ENCODE results near the gene HES4. TPM values are rescaled to one million over a fixed set of nuclear protein-coding genes. Genes with fewer than 3 reads are reported as not detected.

Gene HES4
- total and polyA plus RNA-seq, 2 donors (not counting 1 experiment from before 2014, with no cell fraction given): 0.49 to 2.0 TPM

GRCh38 chr1:950268-950667 is 49.6 kb downstream of the HES4 start:
- H3K4me2 ChIP-seq (ENCODE audit: extremely low read depth, insufficient read depth, low read length): no peak overlapping the region
- no peak overlapping the region for H3K4me3 ChIP-seq (replicated peaks in 1 of 4; ENCODE audit: control extremely low read depth in 1 of 4, insufficient read depth in 1 of 4, low read depth in 3 of 4, low read length in 4 of 4)
- DNase-seq (ENCODE audit: low read depth in 2 of 2): no peak
- no peaks in the 10 kb centered on the region for H4K20me1 ChIP-seq (ENCODE audit: control insufficient read depth, extremely low read depth, insufficient read depth, low read length)
- no peak overlapping the region for H3K9ac ChIP-seq (ENCODE audit: insufficient read depth, low read length)
- no peaks in the 10 kb centered on the region for H3K79me2 ChIP-seq (ENCODE audit: control insufficient read depth, insufficient read depth, low read length)
- TF ChIP-seq EZH2 (IDR thresholded peaks at IDR 0.05; ENCODE audit: low read length, missing control alignments) (no peak), CTCF (conservative IDR thresholded peaks at IDR 0.05 in 1 of 2, IDR thresholded peaks at IDR 0.05 in 1 of 2; ENCODE audit: low read depth in 1 of 2, low read length in 2 of 2) (no peak)
- H2AFZ ChIP-seq (ENCODE audit: low read length): no peak overlapping the region
- H3K9me3 ChIP-seq (ENCODE audit: control insufficient read depth, insufficient read depth, low read depth, low read length): no peaks in the 10 kb centered on the region
- H3K27ac ChIP-seq (ENCODE audit: insufficient read depth, low read length): no peak overlapping the region
- H3K36me3 ChIP-seq (ENCODE audit: control insufficient read depth, insufficient read depth, low read length): peaks cover 49% of the 10 kb centered on the region
- no peaks in the 10 kb centered on the region for H3K4me1 ChIP-seq (ENCODE audit: control insufficient read depth, extremely low read depth, insufficient read depth, low read length)
- H3K27me3 ChIP-seq (ENCODE audit: control insufficient read depth, insufficient read depth, low read length): no peaks in the 10 kb centered on the region

Other genes with a start within 250 kb of the HES4 start
- gene SAMD11, start 76.2 kb downstream of the HES4 start, total RNA-seq: 3.8 and 7.7 TPM in 2 replicates
- gene SAMD11, start 76.2 kb downstream of the HES4 start, polyA plus RNA-seq: 0.40 and 0.47 TPM in 2 replicates
- gene NOC2L, start 40.8 kb downstream of the HES4 start, total RNA-seq: 61.1 and 61.9 TPM in 2 replicates
- 34.1 and 62.0 TPM in 2 replicates for gene NOC2L, start 40.8 kb downstream of the HES4 start, polyA plus RNA-seq
- gene KLHL17, start 39.5 kb downstream of the HES4 start, total RNA-seq: 5.6 and 7.4 TPM in 2 replicates
- gene KLHL17, start 39.5 kb downstream of the HES4 start, polyA plus RNA-seq: 4.7 and 6.1 TPM in 2 replicates
- under 0.01 and 0.17 TPM in 2 replicates for gene PLEKHN1, start 33.6 kb downstream of the HES4 start, total RNA-seq
- 0.41 and 0.44 TPM in 2 replicates for gene PLEKHN1, start 33.6 kb downstream of the HES4 start, polyA plus RNA-seq
- gene PERM1, start 18.0 kb downstream of the HES4 start, total RNA-seq: 0.17 TPM in 1 of 2 replicates, not detected in the other
- 0.03 TPM in 1 of 2 replicates, not detected in the other for gene PERM1, start 18.0 kb downstream of the HES4 start, polyA plus RNA-seq
- gene ISG15, start 13.4 kb upstream of the HES4 start, total RNA-seq: 74.7 and 93.3 TPM in 2 replicates
- 18.4 and 24.2 TPM in 2 replicates for gene ISG15, start 13.4 kb upstream of the HES4 start, polyA plus RNA-seq
- gene AGRN, start 20.0 kb upstream of the HES4 start, total RNA-seq: 38.3 and 50.9 TPM in 2 replicates
- 15.6 and 20.7 TPM in 2 replicates for gene AGRN, start 20.0 kb upstream of the HES4 start, polyA plus RNA-seq
- not detected in 2 replicates for gene RNF223, start 74.2 kb upstream of the HES4 start, total RNA-seq
- not detected in 2 replicates for gene RNF223, start 74.2 kb upstream of the HES4 start, polyA plus RNA-seq
- gene C1orf159, start 116.0 kb upstream of the HES4 start, total RNA-seq: 3.1 and 3.3 TPM in 2 replicates
- gene C1orf159, start 116.0 kb upstream of the HES4 start, polyA plus RNA-seq: 2.6 and 3.4 TPM in 2 replicates
- gene TTLL10, start 173.8 kb upstream of the HES4 start, total RNA-seq: under 0.01 TPM in 1 of 2 replicates, not detected in the other
- gene TTLL10, start 173.8 kb upstream of the HES4 start, polyA plus RNA-seq: not detected in 2 replicates
- gene TNFRSF18, start 206.5 kb upstream of the HES4 start, total RNA-seq: 0.77 and 1.3 TPM in 2 replicates
- gene TNFRSF18, start 206.5 kb upstream of the HES4 start, polyA plus RNA-seq: 0.10 TPM in 1 of 2 replicates, not detected in the other
- gene TNFRSF4, start 214.1 kb upstream of the HES4 start, total RNA-seq: under 0.01 and 0.17 TPM in 2 replicates
- 0.05 TPM in 1 of 2 replicates, not detected in the other for gene TNFRSF4, start 214.1 kb upstream of the HES4 start, polyA plus RNA-seq
- gene SDF4, start 231.9 kb upstream of the HES4 start, total RNA-seq: 81.9 and 127 TPM in 2 replicates
- gene SDF4, start 231.9 kb upstream of the HES4 start, polyA plus RNA-seq: 133 and 180 TPM in 2 replicates
- 19.3 and 19.5 TPM in 2 replicates for gene B3GALT6, start 232.1 kb upstream of the HES4 start, total RNA-seq
- gene B3GALT6, start 232.1 kb upstream of the HES4 start, polyA plus RNA-seq: 15.7 and 17.9 TPM in 2 replicates
- gene C1QTNF12, start 246.6 kb upstream of the HES4 start, total RNA-seq: 1.0 and 4.1 TPM in 2 replicates
- gene C1QTNF12, start 246.6 kb upstream of the HES4 start, polyA plus RNA-seq: 0.27 and 0.60 TPM in 2 replicates

All from fibroblast of lung (primary cell).